GM20000 (cell line): Measurements from ENCODE around the gene ARHGAP24.
A peak's percentile ranks its signal among the peaks of the same experiment; 100 is the strongest.
"Not testable (repeated sequence)": the region's sequence is repeated elsewhere in the genome, so short reads cannot be mapped to it uniquely, and the experiment has no call there.

Experiments
- DNase-seq: peaks from one replicate; pipeline ENCODE4 v3.0.0; 2012; ENCODE audit warnings: low spot score
- CTCF ChIP-seq: IDR thresholded peaks from 2 replicates; pipeline ENCODE4 v1.5.1; 2012; ENCODE audit warnings: mild to moderate bottlenecking, control low read depth; ENCODE audit errors: extremely low read depth, missing control alignments

ARHGAP24 gene

GRCh38 chr4:86014599-86014998 lies 539.6 kb downstream of the ARHGAP24 start:
- TF ChIP-seq CTCF = no peak
- peak; percentile 45 for DNase-seq

GRCh38 chr4:86015412-86016350 lies 540.7 kb downstream of the ARHGAP24 start:
- no peak for DNase-seq
- no peak for TF ChIP-seq CTCF

GRCh38 chr4:86019362-86019761 lies 544.4 kb downstream of the ARHGAP24 start:
- no peak for DNase-seq
- TF ChIP-seq CTCF = no peak

- TF ChIP-seq CTCF = no peak
- DNase-seq = no peak
Measured at GRCh38 chr4:86019906-86020305, 545.0 kb downstream of the ARHGAP24 start.

- not testable (repeated sequence) for DNase-seq
Measured at GRCh38 chr4:86021671-86022070, 546.7 kb downstream of the ARHGAP24 start.

- no peak for DNase-seq
- no peak for TF ChIP-seq CTCF
Measured at GRCh38 chr4:86026720-86027119, 551.8 kb downstream of the ARHGAP24 start.

GRCh38 chr4:86031927-86032326 lies 557.0 kb downstream of the ARHGAP24 start:
- TF ChIP-seq CTCF = no peak
- no peak for DNase-seq
